ENCODE results near the gene DACH1. TPM values are rescaled to one million over a fixed set of nuclear protein-coding genes. Genes with fewer than 3 reads are reported as not detected.

DACH1 gene
- total and polyA plus RNA-seq, 2 donors (not counting 3 experiments of a cell fraction or from before 2014, with no cell fraction given): 8.6 to 28.3 TPM

- H3K36me3 ChIP-seq (ENCODE audit: control insufficient read depth in 2 of 2, extremely low read depth in 1 of 2, insufficient read depth in 2 of 2, low read length in 2 of 2): no peaks in the 10 kb centered on the region
- no peaks in the 10 kb centered on the region for H3K9me3 ChIP-seq (replicated peaks; ENCODE audit: control insufficient read depth, insufficient read depth, low read length)
- TF ChIP-seq POLR2AphosphoS5 (IDR thresholded peaks at IDR 0.05; ENCODE audit: insufficient read depth, low read depth, low read length) (no peak), FOS (IDR thresholded peaks at IDR 0.05; ENCODE audit: borderline replicate concordance, insufficient read depth, low read length) (no peak), EZH2 (IDR thresholded peaks at IDR 0.05; ENCODE audit: borderline replicate concordance, low read depth, low read length, severe bottlenecking) (no peak), POLR2A (IDR thresholded peaks at IDR 0.05; ENCODE audit: low read depth, low read length) (no peak), MYC (IDR thresholded peaks at IDR 0.05; ENCODE audit: low read depth, low read length) (no peak), CTCF (IDR thresholded peaks at IDR 0.05; ENCODE audit: extremely low read depth in 1 of 2, insufficient read depth in 1 of 2, low read depth in 1 of 2, low read length in 2 of 2) (no peak), MAX (IDR thresholded peaks at IDR 0.05; ENCODE audit: insufficient read depth, insufficient read length) (no peak), JUN (IDR thresholded peaks at IDR 0.05; ENCODE audit: borderline replicate concordance, insufficient read depth, insufficient read length, low read depth) (no peak), GATA2 (IDR thresholded peaks at IDR 0.05; ENCODE audit: insufficient read depth, insufficient read length, low read depth, low read length) (no peak)
- intact Hi-C loops (cut with micrococcal nuclease) (no loop called here), dilution Hi-C loops (cut with MboI; ENCODE audit: extremely low pct_ligation_motif_present, low sequenced_read_pairs) (no loop called here)
- no peak overlapping the region for H3K4me2 ChIP-seq (ENCODE audit: insufficient read depth, low read length)
- no peak overlapping the region for H3K27ac ChIP-seq (ENCODE audit: insufficient read depth, low read depth, low read length)
- no peak overlapping the region for H3K9ac ChIP-seq (replicated peaks; ENCODE audit: extremely low read depth, insufficient read depth, low read length)
- ChIA-PET POLR2A (no interaction called here), CTCF (interaction anchor here (1.7 kb wide), 1 partner anchor 11 kb away, joined by 4 read pairs; no protein-coding TSS in a partner anchor)
- H3K27me3 ChIP-seq (ENCODE audit: control insufficient read depth in 2 of 2, insufficient read depth in 2 of 2, low read length in 2 of 2): no peaks in the 10 kb centered on the region
- no peak overlapping the region for H3K4me3 ChIP-seq (replicated peaks in 1 of 3; ENCODE audit: insufficient read depth in 1 of 3, low read depth in 1 of 3, low read length in 3 of 3)
- BruUV-seq (replicated peaks): no TSS peak
- no peaks in the 10 kb centered on the region for H3K4me1 ChIP-seq (ENCODE audit: control insufficient read depth, extremely low read depth, insufficient read depth, low read length)
- DNase-seq (ENCODE audit: low read depth, low spot score): no peak
- FAIRE-seq: no peak
- H3K79me2 ChIP-seq (ENCODE audit: control insufficient read depth, insufficient read depth, low read length): no peaks in the 10 kb centered on the region
- H3K9me1 ChIP-seq (replicated peaks; ENCODE audit: control insufficient read depth, extremely low read depth, insufficient read depth, low read length): no peaks in the 10 kb centered on the region
- H4K20me1 ChIP-seq (replicated peaks; ENCODE audit: control insufficient read depth, extremely low read depth, insufficient read depth, low read length): no peaks in the 10 kb centered on the region
- no peak overlapping the region for H2AFZ ChIP-seq (ENCODE audit: low read depth, low read length)
These were observed 184.9 kb downstream of the DACH1 start for GRCh38 chr13:71681901-71682613.

Data from endothelial cell of umbilical vein (primary cell).